Measurements from ENCODE around the gene TMEM238L. TPM values are rescaled to one million over a fixed set of nuclear protein-coding genes. Genes with fewer than 3 reads are reported as not detected.
A peak's percentile ranks its signal among the peaks of the same experiment; 100 is the strongest.

Gene TMEM238L
- total and polyA plus RNA-seq, 2 of the 8 experiments (the other 6 are each of a cell fraction or from before 2014, with no cell fraction given): not detected

DNA sequence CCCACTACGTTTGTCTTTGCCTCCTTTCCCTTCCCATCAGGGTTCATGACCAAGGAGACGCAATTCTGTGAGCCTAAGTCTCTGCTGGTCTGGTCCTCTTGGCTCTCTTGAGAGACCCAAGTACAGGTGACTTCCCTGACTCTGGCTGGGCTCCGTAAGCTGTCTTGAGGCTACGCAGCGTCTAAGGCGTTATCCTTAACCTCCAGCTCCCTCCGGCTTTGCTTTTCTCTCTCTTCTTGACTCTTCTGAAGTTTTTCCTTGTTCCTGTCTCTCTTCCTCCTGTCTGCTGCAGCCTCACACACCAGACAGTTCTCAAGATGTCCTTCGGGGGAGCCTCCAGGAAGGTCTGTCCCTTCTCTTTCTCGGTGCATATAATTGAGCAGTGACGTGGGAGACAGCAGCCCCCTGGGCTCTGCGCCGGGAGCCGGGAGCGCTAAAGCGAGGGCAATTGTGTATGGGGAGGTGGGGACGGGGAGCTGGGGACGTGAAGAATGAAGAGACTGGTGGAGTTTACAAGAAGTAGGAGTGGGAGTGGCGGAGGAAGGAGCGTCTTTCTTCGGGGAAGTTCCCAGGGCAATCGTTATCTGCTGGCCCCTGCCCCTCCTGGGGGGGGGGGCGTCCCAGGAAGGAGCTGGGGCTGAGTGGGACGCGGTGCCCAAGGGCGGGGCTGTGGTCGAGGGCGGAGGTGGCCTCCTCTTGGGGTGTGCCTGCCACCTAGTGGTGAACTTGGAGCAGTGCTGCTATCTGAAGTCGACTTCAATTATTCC, 40.9 kb upstream of the TMEM238L start:
- H2BK120ac ChIP-seq (replicated peaks; ENCODE audit: low read depth, low read length): no peak overlapping the region
- DNase-seq (ENCODE audit: low read depth in 1 of 2, low spot score in 2 of 2): peak; percentile 46 to 81
- H3K4me3 ChIP-seq (ENCODE audit: extremely low read depth in 1 of 4, insufficient read depth in 2 of 4, low read depth in 3 of 4, low read length in 4 of 4): peak overlapping the region; percentile 32 to 69 (median 57)
- H3K18ac ChIP-seq (ENCODE audit: extremely low read depth, low read length): 0 out of 2 replicates have a peak overlapping the region, but pooled peaks have one; percentile 25
- H2AK5ac ChIP-seq (ENCODE audit: low read depth, low read length): no peak overlapping the region
- peak overlapping the region; percentile 70 to 88 for H3K4me2 ChIP-seq (ENCODE audit: insufficient read depth in 1 of 2, low read depth in 2 of 2, low read length in 2 of 2)
- no peak overlapping the region for H3K14ac ChIP-seq (ENCODE audit: insufficient read length)
- H3K79me2 ChIP-seq (ENCODE audit: control insufficient read depth in 1 of 2, insufficient read depth in 2 of 2, low read length in 2 of 2): no peaks in the 10 kb centered on the region
- H3K4me1 ChIP-seq (replicated peaks in 1 of 4; ENCODE audit: control insufficient read depth in 3 of 4, insufficient read depth in 4 of 4, low read length in 3 of 4): peaks cover 7 to 10% (median 7%) of the 10 kb centered on the region in 4 experiments; a peak in 6 of 7 replicates
- peaks cover 17% of the 10 kb centered on the region; the same call in 1 of the 2 replicates for H3K23me2 ChIP-seq (ENCODE audit: low read depth, low read length)
- peak overlapping the region; percentile 93 for H2AFZ ChIP-seq (ENCODE audit: low read length)
- no peaks in the 10 kb centered on the region for H3K36me3 ChIP-seq (ENCODE audit: control insufficient read depth in 2 of 4, insufficient read depth in 4 of 4, low read length in 3 of 4)
- H4K91ac ChIP-seq (replicated peaks; ENCODE audit: insufficient read length, low read length): no peak overlapping the region
- no peak overlapping the region for H3K4ac ChIP-seq (replicated peaks; ENCODE audit: insufficient read length, low read depth, low read length)
- no peak overlapping the region; the same call in 1 of the 2 replicates for H2BK5ac ChIP-seq (ENCODE audit: low read depth, low read length)
- no peak overlapping the region for H4K8ac ChIP-seq (ENCODE audit: extremely low read depth, insufficient read depth, low read length)
- no peak overlapping the region for H3K9ac ChIP-seq (replicated peaks in 1 of 4; ENCODE audit: extremely low read depth in 1 of 4, low read depth in 3 of 4, low read length in 3 of 4)
- FAIRE-seq: peak; percentile 87
- no peak overlapping the region for H3K27ac ChIP-seq (ENCODE audit: low read depth, low read length)
- peaks cover 0 to 2% (median 0%) of the 10 kb centered on the region in 4 experiments; a peak in 1 of 7 replicates for H3K27me3 ChIP-seq (replicated peaks in 1 of 4; ENCODE audit: control insufficient read depth in 3 of 4, extremely low read depth in 1 of 4, insufficient read depth in 3 of 4, low read length in 3 of 4)
- POLR2A ChIA-PET (ENCODE audit: partially characterized antibody): interaction anchor here (0.6 to 2.1 kb wide), 4 partner anchors 16 to 108 kb away, joined by 3 to 10 read pairs (median 4); no protein-coding TSS in a partner anchor
- peak overlapping the region; percentile 92 for H2BK15ac ChIP-seq (ENCODE audit: low read length)
- CTCF ChIA-PET (ENCODE audit: partially characterized antibody): interaction anchor here (0.7 to 10.0 kb wide), 33 partner anchors 8 to 306 kb away, joined by 3 to 88 read pairs (median 5); partner anchors contain the start of gene PIRT
- 0 out of 2 replicates have a peak overlapping the region, but pooled peaks have one; percentile 76 for H2BK12ac ChIP-seq (ENCODE audit: low read depth, low read length)
- H3K23ac ChIP-seq (ENCODE audit: insufficient read length): no peak overlapping the region
- no peaks in the 10 kb centered on the region; a peak in 1 of 4 replicates for H3K9me3 ChIP-seq (ENCODE audit: insufficient read depth in 2 of 2, low read depth in 1 of 2, low read length in 1 of 2)
- WGBS, 2 experiments (ENCODE audit: extremely low coverage in 1 of 2, insufficient coverage in 1 of 2, insufficient read length in 1 of 2, insufficient replicate concordance in 2 of 2, low coverage in 1 of 2, low lambda C conversion rate in 2 of 2, missing lambda C conversion rate in 1 of 2): 7% methylated on average over 26 of the region's 28 CpGs; no CpG with 5 or more reads in 1 of the 2 experiments
- H3K79me1 ChIP-seq (ENCODE audit: low read depth, low read length): no peaks in the 10 kb centered on the region
- no peak overlapping the region for H4K5ac ChIP-seq (ENCODE audit: insufficient read length, low read depth, low read length)
- H3K56ac ChIP-seq (replicated peaks; ENCODE audit: insufficient read length, low read depth, low read length): no peak overlapping the region
- no peaks in the 10 kb centered on the region for H4K20me1 ChIP-seq (replicated peaks in 1 of 2; ENCODE audit: control insufficient read depth in 1 of 2, insufficient read depth in 2 of 2, low read length in 2 of 2)
- peak overlapping the region; percentile 48; the same call in 1 of the 2 replicates for H2BK20ac ChIP-seq (ENCODE audit: low read length)
- TF ChIP-seq, protein P1, sequence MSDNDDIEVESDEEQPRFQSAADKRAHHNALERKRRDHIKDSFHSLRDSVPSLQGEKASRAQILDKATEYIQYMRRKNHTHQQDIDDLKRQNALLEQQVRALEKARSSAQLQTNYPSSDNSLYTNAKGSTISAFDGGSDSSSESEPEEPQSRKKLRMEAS (IDR thresholded peaks at IDR 0.05): 0 out of 2 replicates have a peak, but pooled peaks have one; percentile 18
- TF ChIP-seq RAD21 (IDR thresholded peaks at IDR 0.05 in 1 of 2, conservative IDR thresholded peaks at IDR 0.05 in 1 of 2; ENCODE audit: low read depth in 2 of 2, low read length in 2 of 2) (peak; percentile 91 to 92), PHF8 (conservative IDR thresholded peaks at IDR 0.05; ENCODE audit: low read depth, low read length) (no peak), KDM4A (IDR thresholded peaks at IDR 0.05; ENCODE audit: low read depth, low read length, severe bottlenecking) (peak; percentile 79), CREB1 (IDR thresholded peaks at IDR 0.05) (peak; percentile 26; the same call in 1 of the 2 replicates), SIN3A (conservative IDR thresholded peaks at IDR 0.05 in 1 of 2, IDR thresholded peaks at IDR 0.05 in 1 of 2; ENCODE audit: low read depth in 1 of 2, low read length in 2 of 2) (0 out of 4 replicates have a peak, but pooled peaks of 1 of the 2 experiments have one; percentile 36), SUZ12 (IDR thresholded peaks at IDR 0.05; ENCODE audit: low read length) (no peak)
- TF ChIP-seq, protein P2, sequence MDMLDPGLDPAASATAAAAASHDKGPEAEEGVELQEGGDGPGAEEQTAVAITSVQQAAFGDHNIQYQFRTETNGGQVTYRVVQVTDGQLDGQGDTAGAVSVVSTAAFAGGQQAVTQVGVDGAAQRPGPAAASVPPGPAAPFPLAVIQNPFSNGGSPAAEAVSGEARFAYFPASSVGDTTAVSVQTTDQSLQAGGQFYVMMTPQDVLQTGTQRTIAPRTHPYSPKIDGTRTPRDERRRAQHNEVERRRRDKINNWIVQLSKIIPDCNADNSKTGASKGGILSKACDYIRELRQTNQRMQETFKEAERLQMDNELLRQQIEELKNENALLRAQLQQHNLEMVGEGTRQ (IDR thresholded peaks at IDR 0.05; ENCODE audit: low read length): no peak
